ENCODE results near the gene SLC43A1.
"Not testable (repeated sequence)": the region's sequence is repeated elsewhere in the genome, so short reads cannot be mapped to it uniquely, and the experiment has no call there.

Gene SLC43A1

GRCh38 chr11:57461841-57462489 is 53.5 kb downstream of the SLC43A1 start:
- no peak for DNase-seq (ENCODE audit: low read depth in 2 of 3, low spot score in 2 of 3)

DNA sequence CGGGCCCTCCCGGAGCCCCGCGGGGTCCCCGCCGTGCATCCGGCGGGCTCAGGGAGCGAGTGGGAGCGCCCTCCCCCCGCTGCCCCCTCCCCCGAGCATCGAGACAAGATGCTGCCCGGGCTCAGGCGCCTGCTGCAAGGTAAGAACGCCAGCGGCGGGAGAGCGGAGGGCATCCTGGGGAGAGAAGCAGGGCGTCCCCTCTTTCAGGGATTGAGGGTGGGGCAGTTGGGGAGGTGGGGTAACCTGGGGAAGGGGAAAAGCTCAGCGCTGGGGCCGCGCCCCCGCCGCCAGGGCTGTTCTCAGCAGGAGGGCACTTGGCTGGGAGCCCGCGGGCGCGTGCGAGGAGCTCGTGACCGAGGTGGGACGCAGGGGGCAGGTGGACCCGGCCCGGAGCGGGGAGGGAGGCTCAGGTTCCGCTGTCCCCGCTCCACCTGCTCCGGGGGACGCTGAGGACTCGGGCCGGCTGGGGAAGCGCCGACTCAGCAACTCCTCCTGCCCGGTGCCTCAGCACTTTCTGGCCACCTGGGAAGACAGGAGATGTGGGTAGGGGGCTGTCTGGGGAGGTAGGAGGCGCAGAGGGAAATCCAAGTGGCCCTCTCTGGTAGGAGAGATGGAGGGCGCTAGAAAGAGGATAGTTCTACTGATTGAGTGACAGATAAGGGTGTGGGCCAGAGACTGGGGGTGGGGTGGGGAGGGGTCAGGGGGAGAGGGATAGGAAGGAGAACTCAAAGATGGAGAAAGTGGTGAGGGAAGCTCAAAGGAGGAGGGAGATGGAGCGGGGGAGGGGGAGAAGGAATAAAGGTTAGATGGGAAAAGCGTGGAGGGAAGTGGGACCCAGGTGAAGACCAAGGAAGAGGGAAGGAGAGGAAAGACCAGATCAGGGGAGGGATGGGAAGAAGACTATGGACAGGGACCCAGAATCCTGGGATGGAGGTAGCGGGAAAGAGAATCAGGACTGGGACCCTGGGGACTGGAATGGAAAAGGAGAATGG is 54.4 kb downstream of the SLC43A1 start:
- DNase-seq (ENCODE audit: low read depth in 2 of 3, low spot score in 2 of 3): no peak

DNA sequence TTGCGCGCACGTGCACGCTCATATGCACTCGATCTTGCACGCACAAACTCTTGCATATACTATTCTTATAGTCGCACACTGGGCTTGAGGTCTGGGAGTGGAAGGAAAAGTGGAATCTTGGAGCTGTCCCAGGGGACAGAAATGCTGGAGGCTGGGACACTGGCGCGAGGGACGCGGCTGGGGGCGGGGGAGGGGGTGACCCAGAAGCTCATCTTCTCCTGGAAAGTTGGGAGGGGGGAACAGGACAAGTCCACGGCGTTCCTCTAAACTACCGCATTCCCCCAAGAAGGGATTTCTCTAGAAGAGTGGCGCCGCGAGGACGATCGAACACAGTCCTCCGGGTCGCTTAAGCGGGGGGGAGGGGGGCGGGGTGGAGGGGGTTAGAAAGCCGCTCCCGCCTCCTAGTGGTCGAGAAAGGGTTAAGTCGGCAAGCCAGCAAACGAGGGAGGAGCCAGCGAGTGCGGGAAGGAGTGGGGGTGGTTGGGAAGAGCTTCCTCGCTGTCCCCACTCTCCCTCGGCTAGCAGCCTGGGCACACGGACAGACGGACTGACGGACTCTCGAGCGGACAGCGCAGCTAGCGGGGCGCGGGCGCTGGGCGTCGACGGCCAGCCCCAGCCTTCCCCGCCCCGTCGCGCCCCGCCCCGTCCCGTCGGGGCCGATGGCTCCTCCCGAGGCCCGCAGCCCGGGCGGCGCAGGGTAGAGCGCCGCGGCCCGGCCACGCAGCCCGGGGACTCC is 55.3 kb downstream of the SLC43A1 start, which contains the start of gene RTN4RL2:
RTN4RL2 (plus strand) TSS at position 507 of the 736 bp plus-strand sequence. CDS start 338 bp downstream, outside the sequence.
- DNase-seq (ENCODE audit: low read depth in 2 of 3, low spot score in 2 of 3): no peak

- DNase-seq (ENCODE audit: low read depth in 2 of 3, low spot score in 2 of 3): no peak
Observed at GRCh38 chr11:57459164-57460021, 56.1 kb downstream of the SLC43A1 start.

DNA sequence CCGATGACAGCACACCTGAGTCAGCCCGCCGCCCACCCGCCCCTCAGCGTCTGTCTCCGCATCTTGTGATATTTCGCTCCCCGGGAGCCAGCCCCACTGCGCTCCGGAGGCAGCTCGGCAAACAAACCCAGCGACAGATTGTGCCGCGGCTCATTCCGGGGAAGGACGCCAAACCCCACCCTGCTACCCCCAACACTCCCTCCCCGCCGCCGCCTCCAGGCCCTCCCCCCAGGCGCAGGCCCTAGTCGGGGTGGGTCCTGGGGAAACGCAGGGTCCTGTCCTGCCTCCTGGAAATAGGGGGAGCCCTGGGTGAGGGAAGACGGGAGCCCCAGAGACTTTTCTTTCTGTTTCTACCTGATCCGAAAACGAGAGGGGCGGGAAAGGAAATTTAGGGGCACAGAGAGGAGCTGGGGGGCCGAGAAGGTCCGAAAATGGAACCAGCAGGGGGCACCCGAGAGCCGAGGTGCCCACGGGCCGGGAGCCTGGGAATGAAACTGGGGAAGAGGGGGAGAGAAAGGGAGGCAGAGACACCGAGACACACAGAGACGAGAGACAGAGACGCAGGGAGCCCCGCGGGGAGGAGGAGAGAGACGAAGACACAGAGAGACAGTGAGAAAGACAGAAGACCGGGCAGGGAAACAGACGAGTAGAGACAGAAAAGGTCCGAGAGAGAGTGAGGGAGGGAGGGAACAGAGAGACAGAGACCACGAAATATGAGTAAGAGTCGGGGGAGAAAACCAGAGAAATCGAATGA is 56.9 kb downstream of the SLC43A1 start:
- DNase-seq (ENCODE audit: low read depth in 2 of 3, low spot score in 2 of 3): no peak

- no peak for DNase-seq (ENCODE audit: low read depth in 2 of 3, low spot score in 2 of 3)
Observed at GRCh38 chr11:57458060-57458409, 57.5 kb downstream of the SLC43A1 start.

DNA sequence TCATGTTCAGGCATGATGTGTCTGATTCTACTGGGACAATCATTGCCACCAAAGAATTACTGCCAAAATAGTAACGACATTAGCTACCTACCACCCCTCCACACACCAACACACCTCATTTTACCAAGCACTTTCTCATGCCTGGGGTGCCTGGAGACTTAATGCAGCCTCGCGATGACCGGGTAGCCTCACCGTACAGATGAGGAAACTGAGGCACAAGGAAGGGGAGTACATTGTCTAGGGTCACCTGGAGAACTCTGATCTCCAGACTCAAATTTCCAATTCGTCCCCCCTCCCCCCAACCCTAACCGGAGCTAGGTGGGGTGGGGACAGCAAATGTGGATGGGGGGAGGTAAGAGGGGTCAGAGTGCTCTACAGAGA is 57.9 kb downstream of the SLC43A1 start:
- no peak for DNase-seq (ENCODE audit: low read depth in 2 of 3, low spot score in 2 of 3)

GRCh38 chr11:57456960-57457642 is 58.4 kb downstream of the SLC43A1 start:
- peak in 2 of 3 experiments; percentile 62 to 66 for DNase-seq (ENCODE audit: low read depth in 2 of 3, low spot score in 2 of 3)

DNA sequence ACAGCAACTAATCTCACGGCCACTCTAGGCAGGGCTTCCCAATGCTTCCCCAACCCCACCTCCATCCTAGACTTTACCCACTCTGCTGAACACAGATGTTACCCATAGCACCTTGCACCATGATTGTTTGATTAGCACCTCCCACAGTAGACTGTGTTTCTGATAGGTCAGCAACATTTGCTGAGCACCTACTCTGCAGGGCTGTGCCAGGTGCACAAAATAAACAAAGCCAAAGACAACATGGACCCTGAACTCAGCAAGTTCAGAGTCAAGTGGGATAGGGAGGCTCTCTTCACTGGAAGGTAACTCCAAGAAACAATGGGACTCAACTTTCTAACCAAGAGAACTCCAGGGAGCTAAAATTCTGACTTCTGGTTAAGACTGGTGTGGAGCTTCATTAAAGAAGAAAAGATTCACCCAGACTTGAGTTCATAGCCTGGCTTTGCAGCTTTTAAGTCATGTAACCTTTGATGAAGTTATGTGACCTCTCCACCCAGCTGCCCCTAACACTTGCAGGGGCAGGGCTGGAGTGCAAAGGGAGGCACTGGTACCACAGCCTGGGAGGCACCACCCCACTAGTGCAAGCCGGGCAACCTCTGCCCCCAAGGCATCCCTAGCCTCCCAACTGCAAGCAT is 61.8 kb downstream of the SLC43A1 start:
- no peak for DNase-seq (ENCODE audit: low read depth in 2 of 3, low spot score in 2 of 3)

- no peak for DNase-seq (ENCODE audit: low read depth in 2 of 3, low spot score in 2 of 3)
Observed at GRCh38 chr11:57446055-57446454, 69.4 kb downstream of the SLC43A1 start.

- not testable (repeated sequence) for DNase-seq (ENCODE audit: low read depth in 2 of 3, low spot score in 2 of 3)
Observed at GRCh38 chr11:57445122-57445394, 70.4 kb downstream of the SLC43A1 start.

DNA sequence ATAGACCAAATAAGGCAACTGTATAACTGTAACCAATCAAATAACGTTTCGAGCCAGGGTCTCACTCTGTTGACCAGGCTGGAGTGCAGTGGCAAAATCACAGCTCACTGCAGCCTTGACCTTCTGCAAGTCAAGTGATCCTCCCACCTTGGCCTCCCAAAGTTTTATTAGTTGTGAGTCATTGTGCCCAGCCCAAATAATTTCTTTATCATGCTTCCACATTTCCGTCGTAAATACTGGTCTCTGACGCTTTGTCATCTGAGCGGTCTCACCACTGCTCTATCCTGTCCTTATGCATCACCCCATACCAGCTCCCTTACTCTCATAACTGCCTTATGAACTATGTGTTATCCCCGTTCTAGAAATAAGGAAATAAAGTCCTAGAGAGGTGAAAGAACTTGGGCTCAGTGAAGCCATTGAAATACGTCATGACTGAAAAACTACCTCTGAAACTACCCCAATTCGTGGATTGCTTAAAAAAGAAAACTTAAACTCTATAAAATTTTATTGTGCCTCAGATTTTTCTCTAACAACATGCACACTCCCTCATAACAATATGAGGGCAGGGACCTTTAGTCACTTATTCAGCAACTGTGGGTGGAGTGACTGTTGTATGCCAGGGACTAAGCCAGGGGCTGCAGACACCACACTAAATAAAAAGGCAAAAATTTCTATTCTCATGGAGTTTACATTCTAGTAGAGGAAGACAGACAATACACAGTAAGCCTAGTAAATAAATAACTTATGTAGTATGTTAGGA is 71.0 kb downstream of the SLC43A1 start:
- DNase-seq (ENCODE audit: low read depth in 2 of 3, low spot score in 2 of 3): no peak

DNA sequence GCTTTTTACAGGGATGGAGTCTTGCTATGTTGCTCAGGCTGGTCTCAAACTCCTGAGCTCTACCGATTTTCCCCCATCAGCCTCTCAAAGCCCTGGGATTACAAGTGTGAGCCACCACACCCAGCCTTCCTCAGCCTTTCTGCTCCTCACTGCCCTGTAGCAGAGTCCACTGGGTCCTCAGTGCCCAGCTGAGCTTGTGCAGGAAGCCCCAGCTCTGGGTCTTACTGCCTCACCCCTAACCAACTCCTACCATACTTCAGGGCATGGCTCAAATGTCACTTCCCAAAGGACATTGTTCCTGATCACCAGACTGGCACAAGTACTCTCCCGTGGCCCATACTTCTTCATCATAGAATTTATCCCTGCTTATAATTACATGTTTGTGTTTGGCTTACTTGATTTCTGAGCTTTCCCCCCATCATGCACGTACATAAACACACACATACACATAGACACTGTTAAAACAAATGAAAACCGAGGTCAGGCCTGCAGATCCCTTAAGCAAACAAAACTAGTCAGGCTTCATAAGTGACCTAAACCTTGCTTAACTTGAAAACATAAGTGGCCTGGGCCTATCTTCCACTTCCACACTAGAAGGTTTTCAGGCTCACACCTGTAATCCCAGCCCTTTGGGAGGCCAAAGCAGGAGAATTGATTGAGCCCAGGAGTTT is 74.6 kb downstream of the SLC43A1 start:
- no peak for DNase-seq (ENCODE audit: low read depth in 2 of 3, low spot score in 2 of 3)

GRCh38 chr11:57439786-57440185 is 75.7 kb downstream of the SLC43A1 start:
- no peak for DNase-seq (ENCODE audit: low read depth in 2 of 3, low spot score in 2 of 3)

- DNase-seq (ENCODE audit: low read depth in 2 of 3, low spot score in 2 of 3): no peak
Observed at GRCh38 chr11:57438345-57439285, 76.9 kb downstream of the SLC43A1 start.

GRCh38 chr11:57436031-57436430 is 79.5 kb downstream of the SLC43A1 start:
- DNase-seq (ENCODE audit: low read depth in 2 of 3, low spot score in 2 of 3): no peak

Data from activated CD8-positive, alpha-beta memory T cell treated with anti-CD3 and anti-CD28 coated beads for 48 hours (primary cell).